ENCODE data around the gene PECR.
"Not testable (repeated sequence)": the region's sequence is repeated elsewhere in the genome, so short reads cannot be mapped to it uniquely, and the experiment has no call there.

- TF ChIP-seq, protein P1, sequence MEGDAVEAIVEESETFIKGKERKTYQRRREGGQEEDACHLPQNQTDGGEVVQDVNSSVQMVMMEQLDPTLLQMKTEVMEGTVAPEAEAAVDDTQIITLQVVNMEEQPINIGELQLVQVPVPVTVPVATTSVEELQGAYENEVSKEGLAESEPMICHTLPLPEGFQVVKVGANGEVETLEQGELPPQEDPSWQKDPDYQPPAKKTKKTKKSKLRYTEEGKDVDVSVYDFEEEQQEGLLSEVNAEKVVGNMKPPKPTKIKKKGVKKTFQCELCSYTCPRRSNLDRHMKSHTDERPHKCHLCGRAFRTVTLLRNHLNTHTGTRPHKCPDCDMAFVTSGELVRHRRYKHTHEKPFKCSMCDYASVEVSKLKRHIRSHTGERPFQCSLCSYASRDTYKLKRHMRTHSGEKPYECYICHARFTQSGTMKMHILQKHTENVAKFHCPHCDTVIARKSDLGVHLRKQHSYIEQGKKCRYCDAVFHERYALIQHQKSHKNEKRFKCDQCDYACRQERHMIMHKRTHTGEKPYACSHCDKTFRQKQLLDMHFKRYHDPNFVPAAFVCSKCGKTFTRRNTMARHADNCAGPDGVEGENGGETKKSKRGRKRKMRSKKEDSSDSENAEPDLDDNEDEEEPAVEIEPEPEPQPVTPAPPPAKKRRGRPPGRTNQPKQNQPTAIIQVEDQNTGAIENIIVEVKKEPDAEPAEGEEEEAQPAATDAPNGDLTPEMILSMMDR (IDR thresholded peaks at IDR 0.05), result not testable (repeated sequence)
- not testable (repeated sequence) for TF ChIP-seq EZH2 (IDR thresholded peaks at IDR 0.05)
These were observed 92.9 kb downstream of the PECR start for GRCh38 chr2:215988556-215989207.

All from neural progenitor cell (in vitro differentiated cells).